DMS153 treated with DMSO at 0.1 percent for 48 hours (cell line): ENCODE results near the gene LIPC.
"Not testable (repeated sequence)": the region's sequence is repeated elsewhere in the genome, so short reads cannot be mapped to it uniquely, and the experiment has no call there.

Source experiments
- DNase-seq: peaks from one replicate; lab custom pipeline; 2025; ENCODE audit not compliant: unreplicated experiment; lab: John Stamatoyannopoulos, UW

The LIPC gene

DNA sequence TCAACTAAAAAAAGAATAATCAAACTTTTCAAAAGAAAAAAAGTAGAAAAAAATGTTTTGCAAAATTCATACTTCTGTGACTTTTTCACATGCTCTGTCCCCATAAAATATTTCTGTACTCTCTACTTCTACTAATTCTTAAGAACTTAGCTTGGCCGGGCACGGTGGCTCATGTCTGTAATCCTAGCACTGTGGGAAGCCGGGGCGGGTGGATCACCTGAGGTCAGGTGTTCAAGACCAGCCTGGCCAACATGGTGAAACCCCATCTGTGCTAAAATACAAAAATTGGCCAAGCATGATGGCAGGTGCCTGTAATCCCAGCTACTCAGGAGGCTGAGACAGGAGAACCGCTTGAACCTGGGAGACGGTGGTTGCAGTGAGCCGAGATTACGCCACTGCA is 172.1 kb downstream of the LIPC start:
- DNase-seq: not testable (repeated sequence)

DNA sequence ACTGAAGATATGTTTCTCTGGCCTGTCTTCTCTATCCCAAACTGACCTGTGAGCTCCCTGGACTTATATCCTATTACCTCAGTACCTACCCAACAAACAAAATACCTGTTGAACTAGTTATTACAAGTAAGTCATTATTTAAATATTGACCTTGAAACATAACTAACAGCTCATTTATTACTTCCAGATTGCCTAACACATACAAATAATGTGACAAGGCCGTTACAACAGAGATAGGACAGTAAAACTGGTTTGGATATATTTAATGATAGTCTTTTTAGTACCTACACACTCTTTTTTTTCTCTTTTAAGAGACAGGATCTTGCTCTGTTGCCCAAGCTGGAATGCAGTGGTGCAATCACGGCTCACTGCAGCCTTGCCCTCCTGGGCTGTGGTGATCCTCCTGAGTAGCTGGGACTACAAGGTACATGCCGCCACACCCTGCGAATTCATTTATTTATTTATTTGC is 172.7 kb downstream of the LIPC start:
- DNase-seq: no peak

DNA sequence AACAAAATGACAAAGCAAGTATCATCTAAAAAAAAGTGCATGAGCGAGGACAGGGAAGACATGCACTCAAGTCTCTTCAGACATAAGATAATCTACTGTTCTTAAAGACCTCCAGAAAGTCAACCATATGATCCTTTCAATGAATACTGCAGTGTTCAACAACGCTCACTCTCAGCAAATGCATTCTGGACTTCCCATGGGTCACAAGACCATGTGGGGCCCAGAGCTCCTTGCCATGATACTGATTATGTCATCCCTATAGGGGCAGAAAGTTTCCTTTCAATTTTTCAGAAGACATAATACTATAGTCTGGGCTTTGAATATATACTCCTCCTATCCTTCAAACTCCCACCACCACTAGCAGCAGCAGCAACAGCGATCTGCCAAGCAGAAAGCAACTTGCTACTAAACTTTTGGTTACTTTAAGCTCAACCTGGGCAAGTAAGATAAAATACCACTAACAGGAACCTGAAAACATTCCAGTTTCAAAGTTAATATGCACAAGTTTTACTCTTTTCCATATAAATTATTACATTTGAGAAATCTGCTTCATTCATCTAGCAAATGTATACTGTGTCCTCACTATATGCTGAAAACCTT is 174.2 kb downstream of the LIPC start:
- DNase-seq: no peak

DNA sequence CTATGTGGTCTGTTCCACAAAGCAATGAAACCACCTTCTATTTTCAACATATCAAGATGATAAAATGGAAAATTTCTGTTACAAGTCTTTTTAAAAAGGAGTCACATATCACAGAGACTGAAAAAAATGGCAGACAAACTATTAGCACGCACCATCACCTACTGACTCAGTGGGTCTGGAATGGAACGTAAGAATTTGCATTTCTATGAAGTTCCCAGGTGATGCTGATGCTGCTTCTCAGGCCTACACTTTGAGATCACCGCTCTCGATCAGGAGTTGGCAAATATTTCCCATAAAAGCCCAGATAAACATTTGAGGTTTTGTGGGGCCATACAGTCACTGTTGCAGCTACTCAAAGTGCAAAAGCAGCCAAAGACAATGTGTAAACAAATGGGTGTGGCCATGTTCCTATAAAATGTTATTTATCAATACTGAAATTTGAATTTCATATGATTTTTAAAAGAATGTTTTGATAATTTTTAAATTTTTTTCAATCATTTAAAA is 174.8 kb downstream of the LIPC start:
- no peak for DNase-seq

DNA sequence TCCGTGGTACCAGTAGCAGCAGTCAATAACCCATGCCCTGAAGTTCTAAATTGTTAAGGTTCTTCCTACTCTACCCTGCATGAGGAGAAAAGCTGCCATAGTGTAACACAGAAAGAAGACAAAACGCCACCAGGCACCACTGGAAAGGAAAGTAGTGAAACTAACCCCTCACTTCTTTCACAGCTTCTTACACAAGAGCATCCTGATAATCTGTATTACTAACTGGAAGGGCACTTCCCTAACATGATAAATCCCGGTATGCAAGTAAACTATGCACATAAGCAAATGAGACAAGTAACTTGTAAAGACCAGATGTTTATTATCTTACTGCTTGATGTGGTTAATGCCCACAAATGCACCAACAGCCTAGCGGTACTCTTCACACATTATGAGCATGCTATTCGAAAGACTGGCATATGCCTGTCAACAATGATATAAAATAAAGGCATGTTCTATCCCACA is 176.4 kb downstream of the LIPC start:
- no peak for DNase-seq

DNA sequence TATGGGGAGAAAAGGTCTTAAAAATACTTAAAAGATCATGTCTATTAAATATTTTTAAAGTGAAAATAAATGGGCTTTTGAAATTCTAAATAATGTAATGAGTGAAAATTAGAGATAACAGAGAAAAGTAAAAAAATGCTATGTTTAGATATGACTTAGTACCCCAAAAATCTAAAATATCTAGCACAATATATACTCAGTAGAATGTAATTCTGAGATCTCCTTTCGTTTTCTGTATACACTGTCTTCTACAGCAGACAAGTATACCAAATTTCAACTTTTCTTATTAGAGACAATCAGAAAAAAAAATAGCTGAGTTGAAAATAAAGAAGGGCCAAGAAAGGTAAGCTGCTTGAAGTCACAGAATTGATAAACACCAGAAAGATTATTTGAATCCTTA is 176.9 kb downstream of the LIPC start:
- no peak for DNase-seq

DNA sequence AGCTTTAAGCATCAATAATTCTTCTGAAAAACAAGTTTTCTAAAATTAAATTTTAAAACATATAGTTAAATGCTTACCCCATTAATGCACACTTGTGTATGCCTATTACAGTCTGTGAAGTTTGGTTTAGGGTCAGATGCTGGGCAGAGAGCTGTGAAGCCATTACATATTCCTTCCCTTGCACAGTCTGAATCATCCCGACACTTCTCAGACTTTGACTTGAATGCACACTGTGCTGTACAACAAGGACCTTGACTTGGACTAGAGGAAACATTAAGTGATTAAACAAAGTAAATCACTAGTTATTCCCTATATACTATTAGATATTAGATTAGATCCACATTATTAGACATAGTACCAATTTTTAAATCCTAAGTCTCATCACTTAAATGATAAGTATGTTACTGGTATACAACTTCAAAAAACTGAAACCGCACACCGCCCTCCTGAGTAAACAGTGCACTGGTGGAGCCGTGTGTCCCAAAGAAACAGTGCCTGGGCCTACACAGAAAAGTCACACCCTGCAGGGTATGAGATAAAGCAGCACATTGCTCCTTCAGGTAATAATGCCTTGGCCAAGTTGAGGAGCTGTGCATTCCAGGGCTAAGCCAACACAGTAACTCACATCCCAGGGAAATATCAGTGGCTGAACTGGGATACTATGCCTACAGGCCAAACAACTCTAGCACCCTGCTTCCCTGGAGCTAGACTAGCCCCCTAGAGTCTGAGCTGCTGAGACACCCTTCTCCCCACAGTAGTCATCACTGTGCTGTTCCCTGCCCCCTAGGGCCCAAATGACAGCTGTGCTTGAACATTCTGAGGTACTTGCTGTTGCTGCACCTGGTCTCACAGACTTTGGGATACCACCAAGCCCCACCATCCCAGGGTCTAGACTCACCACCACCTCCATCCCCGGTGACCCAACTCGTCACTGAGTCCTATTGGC is 180.2 kb downstream of the LIPC start:
- no peak for DNase-seq

DNA sequence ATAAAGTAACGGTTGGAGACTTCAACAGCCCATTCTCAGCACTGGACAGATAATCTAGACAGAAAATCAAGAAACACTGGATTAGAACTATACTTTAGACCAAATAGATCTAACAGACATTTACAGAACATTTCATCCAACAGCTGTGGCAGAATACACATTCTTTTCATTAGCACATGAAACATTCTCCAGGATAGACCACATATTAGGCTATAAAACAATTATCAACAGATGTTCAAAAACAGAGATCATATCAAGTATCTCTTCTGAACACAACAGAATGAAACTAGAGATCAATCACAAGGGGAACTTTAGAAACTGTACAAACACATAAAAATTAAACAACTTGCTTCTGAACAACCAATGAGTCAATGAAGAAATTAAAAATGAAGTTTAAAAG is 184.4 kb downstream of the LIPC start:
- no peak for DNase-seq
